Tibial artery (tissue), 4 donors: ENCODE data around the gene ZNF136.
A peak's percentile ranks its signal among the peaks of the same experiment; 100 is the strongest.

Experiments
- DNase-seq, 2 donors: peaks; one replicate each; pipeline ENCODE4 v3.0.0-alpha.2; 2019
- H3K27ac ChIP-seq, 2 donors: fragments of 200-600 bp; sonication (generic) in 1 of 2; 1 replicate in 1 of 2; 2 replicates in 1 of 2; pipeline ENCODE4 v1.5.1; 2018 to 2019; ENCODE audit warnings: mild to moderate bottlenecking in 1 of 2
- H3K27me3 ChIP-seq, 2 donors: fragments of 200-600 bp; sonication (generic) in 1 of 2; one replicate each; pipeline versions ENCODE4 v1.5.1 to v1.6.0; 2016 to 2019
- H3K36me3 ChIP-seq, 3 donors: fragments of 200-600 bp; sonication (generic) in 2 of 3; one replicate each; pipeline ENCODE4 v1.5.1; 2016 to 2019; ENCODE audit warnings: mild to moderate bottlenecking in 2 of 3
- H3K4me1 ChIP-seq, 4 donors: fragments of 200-600 bp; sonication (generic) in 2 of 4; 1 replicate in 3 of 4; 2 replicates in 1 of 4; pipeline ENCODE4 v1.5.1; 2016 to 2019
- H3K4me3 ChIP-seq, 2 donors: fragments of 200-600 bp; sonication (generic) in 1 of 2; 1 replicate in 1 of 2; 2 replicates in 1 of 2; pipeline ENCODE4 v1.5.1; 2018 to 2019; ENCODE audit warnings: mild to moderate bottlenecking in 2 of 2
- H3K9me3 ChIP-seq, 3 donors: fragments of 200-600 bp; sonication (generic) in 1 of 3; one replicate each; pipeline ENCODE4 v1.5.1; 2016 to 2019
- CTCF ChIP-seq, 2 experiments: fragments of 200-600 bp in 1 of 2; fragments of 450-650 bp in 1 of 2; IDR thresholded peaks; one replicate each; pipeline ENCODE4 v1.5.1; 2017 to 2019; ENCODE audit warnings: antibody characterized with exemption in 2 of 2, mild to moderate bottlenecking in 1 of 2, moderate library complexity in 1 of 2
- intact Hi-C: fragments of 100-400 bp; cut with DNase I; formaldehyde crosslinking; loops from one replicate; pipeline ENCODE4 v1.15.0; 2023; ENCODE audit warnings: low total_unique reads

ZNF136 gene

GRCh38 chr19:12162882-12163806 lies at the start of gene ZNF136:
TSS of gene ZNF136 (plus strand) at chr19:12163096. CDS start at chr19:12163204, 108 bp downstream.
- peaks cover 0 to 4% (median 4%) of the 10 kb centered on the region in 3 donors for H3K36me3 ChIP-seq
- no peaks in the 10 kb centered on the region for H3K9me3 ChIP-seq
- peak within 1 kb of the TSS; percentile 93 to 96 for H3K27ac ChIP-seq
- no peaks in the 10 kb centered on the region for H3K27me3 ChIP-seq
- peaks cover 0 to 40% (median 26%) of the 10 kb centered on the region in 4 donors for H3K4me1 ChIP-seq
- TF ChIP-seq CTCF (IDR thresholded peaks at IDR 0.05): no peak
- peak within 1 kb of the TSS; percentile 73 to 95 for H3K4me3 ChIP-seq
- peak; percentile 92 to 98 for DNase-seq
- intact Hi-C loops: loop anchor here (10.0 kb wide), 1 partner anchor 132 kb away; the partner anchor contains the start of gene ZNF44

DNA sequence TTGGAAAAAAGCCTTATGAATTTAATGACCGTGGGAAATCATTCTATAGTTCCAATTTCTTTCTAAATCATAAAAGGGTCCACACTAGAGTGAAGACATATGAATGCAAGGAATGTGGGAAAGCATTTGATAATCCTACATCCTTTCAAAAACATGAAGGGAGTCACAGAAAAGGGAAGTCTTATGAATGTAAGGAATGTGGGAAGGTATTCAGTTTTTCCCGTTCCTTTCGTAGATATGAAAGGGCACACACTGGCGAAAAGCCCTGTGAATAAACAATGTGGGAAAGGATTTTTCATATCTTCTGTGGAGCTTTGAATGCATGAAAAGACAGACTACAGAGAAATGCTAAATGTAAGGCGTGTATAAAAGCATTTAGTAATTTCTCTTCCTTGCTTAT lies 49.8 kb upstream of the ZNF136 start:
- intact Hi-C loops: no loop called here
- H3K4me3 ChIP-seq: no peak overlapping the region
- no peak for TF ChIP-seq CTCF (IDR thresholded peaks at IDR 0.05)
- DNase-seq: no peak
- H3K36me3 ChIP-seq: peaks cover 32 to 57% (median 36%) of the 10 kb centered on the region in 3 donors
- no peaks in the 10 kb centered on the region for H3K4me1 ChIP-seq
- no peaks in the 10 kb centered on the region for H3K27me3 ChIP-seq
- peaks cover 0 to 56% (median 14%) of the 10 kb centered on the region in 3 donors for H3K9me3 ChIP-seq
- H3K27ac ChIP-seq: no peak overlapping the region

DNA sequence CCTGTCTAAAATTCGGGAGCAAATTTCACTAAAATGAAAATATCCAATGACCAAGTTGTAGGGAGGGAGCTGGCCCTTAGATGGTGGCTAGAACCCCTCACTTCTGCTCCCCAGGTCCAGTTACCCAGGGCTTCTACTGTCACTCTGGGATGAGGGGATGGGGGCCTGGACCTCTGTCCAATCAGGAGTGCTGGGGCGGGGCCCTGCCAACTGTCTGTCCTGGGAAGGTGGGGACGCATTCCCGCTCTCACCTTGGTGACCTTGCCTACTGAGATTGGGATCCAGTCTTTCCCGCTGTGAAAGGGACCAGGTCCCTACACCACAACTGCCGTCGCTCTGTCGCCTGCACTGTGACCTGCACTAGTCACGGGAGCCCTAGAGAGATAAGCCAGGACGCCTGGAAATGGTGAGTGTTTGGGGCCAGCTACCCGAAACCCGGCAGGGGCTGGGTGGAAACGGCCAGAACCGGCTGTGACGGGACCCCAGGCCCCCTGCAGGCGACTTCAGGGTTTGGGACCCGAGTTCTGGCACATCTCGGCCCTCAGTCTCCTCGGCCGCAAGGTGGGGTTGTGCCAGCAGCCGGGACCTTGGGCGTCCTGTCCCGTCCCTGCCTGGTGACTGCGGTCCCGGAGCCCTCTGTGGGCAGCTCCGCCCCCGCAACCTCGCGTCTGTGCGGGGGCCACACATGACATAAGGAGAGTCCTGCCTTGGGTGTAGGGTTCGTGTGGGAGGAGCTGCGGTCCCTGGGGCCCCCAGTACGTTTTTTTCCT lies 45.5 kb upstream of the ZNF136 start:
- H3K27ac ChIP-seq: no peak overlapping the region
- no peak overlapping the region for H3K4me3 ChIP-seq
- H3K4me1 ChIP-seq: no peaks in the 10 kb centered on the region
- H3K36me3 ChIP-seq: peaks cover 5 to 17% (median 14%) of the 10 kb centered on the region in 3 donors
- no peak for DNase-seq
- no peak for TF ChIP-seq CTCF (IDR thresholded peaks at IDR 0.05)
- intact Hi-C loops: no loop called here
- peaks cover 0 to 29% (median 6%) of the 10 kb centered on the region in 3 donors for H3K9me3 ChIP-seq
- H3K27me3 ChIP-seq: no peaks in the 10 kb centered on the region

DNA sequence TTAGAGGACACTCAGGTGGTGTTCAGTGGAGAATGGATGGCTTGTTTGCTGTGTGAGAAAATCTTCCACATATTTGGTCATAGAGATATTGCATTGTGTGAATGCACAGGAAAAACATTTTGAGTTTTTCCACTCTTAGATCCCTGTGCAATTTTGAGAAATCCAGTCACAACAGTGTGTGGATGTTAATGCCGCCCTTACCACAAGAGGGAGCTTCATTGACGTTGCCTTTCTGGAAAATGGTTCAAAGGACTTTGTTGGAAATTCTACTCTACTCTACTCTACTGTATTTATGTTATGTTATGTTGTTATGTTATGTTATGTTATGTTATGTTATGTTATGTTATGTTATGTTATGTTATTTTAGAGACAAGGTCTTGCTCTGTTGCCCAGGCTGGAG lies 36.2 kb upstream of the ZNF136 start:
- no peaks in the 10 kb centered on the region for H3K27me3 ChIP-seq
- peak; percentile 37 to 39 for TF ChIP-seq CTCF (IDR thresholded peaks at IDR 0.05)
- intact Hi-C loops: no loop called here
- H3K27ac ChIP-seq: no peak overlapping the region
- H3K4me3 ChIP-seq: no peak overlapping the region
- no peak for DNase-seq
- H3K36me3 ChIP-seq: peaks cover under 1 to 9% (median 5%) of the 10 kb centered on the region in 3 donors
- no peaks in the 10 kb centered on the region for H3K4me1 ChIP-seq
- H3K9me3 ChIP-seq: peaks cover 0 to 29% (median 6%) of the 10 kb centered on the region in 3 donors

GRCh38 chr19:12133069-12133468 lies 29.8 kb upstream of the ZNF136 start:
- H3K36me3 ChIP-seq: peaks cover 56 to 62% (median 59%) of the 10 kb centered on the region in 3 donors
- no peak overlapping the region for H3K27ac ChIP-seq
- no peaks in the 10 kb centered on the region for H3K27me3 ChIP-seq
- intact Hi-C loops: no loop called here
- no peak for DNase-seq
- no peak overlapping the region for H3K4me3 ChIP-seq
- no peaks in the 10 kb centered on the region for H3K4me1 ChIP-seq
- peaks cover 3 to 57% (median 29%) of the 10 kb centered on the region in 3 donors for H3K9me3 ChIP-seq
- no peak for TF ChIP-seq CTCF (IDR thresholded peaks at IDR 0.05)
